Subcutaneous abdominal adipose tissue (tissue), 5 donors: Measurements from ENCODE around the gene CS.

Experiments
- H3K27ac ChIP-seq: one replicate; pipeline ENCODE4 v1.7.0; 2013; ENCODE audit warnings: low read depth, mild to moderate bottlenecking, inconsistent platforms, low read length, moderate library complexity
- H3K27me3 ChIP-seq, 5 donors: one replicate each; pipeline ENCODE4 v1.7.0; 2013; ENCODE audit warnings: low read length in 5 of 5, inconsistent platforms in 1 of 5; ENCODE audit not compliant: control insufficient read depth in 5 of 5, insufficient read depth in 4 of 5
- H3K36me3 ChIP-seq, 5 donors: one replicate each; pipeline ENCODE4 v1.7.0; 2013; ENCODE audit warnings: low read length in 5 of 5; ENCODE audit not compliant: control insufficient read depth in 5 of 5, insufficient read depth in 5 of 5
- H3K4me1 ChIP-seq, 5 donors: one replicate each; pipeline ENCODE4 v1.7.0; 2013; ENCODE audit warnings: low read length in 5 of 5, mild to moderate bottlenecking in 3 of 5, moderate library complexity in 1 of 5; ENCODE audit not compliant: control insufficient read depth in 5 of 5, insufficient read depth in 5 of 5
- H3K4me3 ChIP-seq, 5 donors: one replicate each; pipeline ENCODE4 v1.7.0; 2013; ENCODE audit warnings: low read length in 5 of 5, low read depth in 1 of 5
- H3K9ac ChIP-seq, 5 donors: one replicate each; pipeline ENCODE4 v1.7.0; 2013; ENCODE audit warnings: low read length in 5 of 5, mild to moderate bottlenecking in 4 of 5, moderate library complexity in 3 of 5
- H3K9me3 ChIP-seq, 5 donors: one replicate each; pipeline ENCODE4 v1.7.0; 2013; ENCODE audit warnings: low read length in 5 of 5; ENCODE audit not compliant: control insufficient read depth in 5 of 5
- donor health status: healthy.
- donor health status: healthy.
- donor health status: healthy.
- donor health status: healthy.
- donor health status: healthy.

CS gene

GRCh38 chr12:56241424-56242303 is 58.5 kb downstream of the CS start:
- H3K9ac ChIP-seq: peak overlapping the region in 1 of 5 donors; percentile 25
- no peaks in the 10 kb centered on the region for H3K27me3 ChIP-seq
- H3K27ac ChIP-seq: no peak overlapping the region
- H3K9me3 ChIP-seq: no peaks in the 10 kb centered on the region
- no peak overlapping the region for H3K4me3 ChIP-seq
- peaks cover 0 to 96% (median 85%) of the 10 kb centered on the region in 5 donors for H3K36me3 ChIP-seq
- peaks cover 0 to 7% (median 7%) of the 10 kb centered on the region in 5 donors for H3K4me1 ChIP-seq

DNA sequence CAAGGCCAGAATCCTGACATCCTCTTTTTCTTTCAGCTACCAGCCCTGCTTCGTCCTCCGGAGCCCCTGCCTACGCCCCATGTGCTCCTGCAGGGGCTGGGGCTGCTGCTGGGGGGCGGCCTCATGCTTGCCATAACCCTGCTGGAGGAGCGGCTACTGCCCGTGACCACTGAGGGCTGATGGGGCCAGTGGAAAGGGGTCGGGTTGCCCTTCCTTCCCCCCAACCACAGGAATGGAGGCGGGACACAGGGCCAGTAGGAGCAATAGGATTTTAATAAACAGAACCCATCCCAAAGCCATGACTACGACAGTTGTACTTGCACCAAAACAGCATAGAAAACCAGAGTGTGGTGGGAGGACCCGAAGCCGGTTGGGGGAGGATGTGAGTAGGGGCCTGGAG is 62.6 kb downstream of the CS start:
- Histone ChIP-seq H3K9ac (no peak overlapping the region), H3K27ac (no peak overlapping the region), H3K36me3 (peaks cover 0 to 63% (median 57%) of the 10 kb centered on the region in 5 donors), H3K9me3 (no peaks in the 10 kb centered on the region), H3K27me3 (no peaks in the 10 kb centered on the region), H3K4me3 (no peak overlapping the region), H3K4me1 (no peaks in the 10 kb centered on the region)

DNA sequence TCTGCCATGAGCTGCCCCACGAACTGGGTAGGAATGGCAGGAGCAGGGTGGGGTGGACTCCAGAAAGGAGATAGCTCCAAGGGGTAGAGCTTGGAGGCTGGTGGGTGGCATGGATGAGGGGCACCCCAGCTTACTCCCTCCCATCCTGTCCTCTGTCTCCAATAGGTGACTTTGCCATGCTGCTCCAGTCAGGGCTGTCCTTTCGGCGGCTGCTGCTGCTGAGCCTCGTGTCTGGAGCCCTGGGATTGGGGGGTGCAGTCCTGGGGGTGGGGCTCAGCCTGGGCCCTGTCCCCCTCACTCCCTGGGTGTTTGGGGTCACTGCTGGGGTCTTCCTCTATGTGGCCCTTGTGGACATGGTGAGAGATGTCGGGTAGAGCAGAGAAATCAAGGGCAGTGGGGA is 63.1 kb downstream of the CS start:
- no peaks in the 10 kb centered on the region for H3K27me3 ChIP-seq
- H3K4me3 ChIP-seq: no peak overlapping the region
- no peak overlapping the region for H3K27ac ChIP-seq
- no peak overlapping the region for H3K9ac ChIP-seq
- H3K9me3 ChIP-seq: no peaks in the 10 kb centered on the region
- H3K36me3 ChIP-seq: peaks cover 0 to 57% (median 51%) of the 10 kb centered on the region in 5 donors
- no peaks in the 10 kb centered on the region for H3K4me1 ChIP-seq

DNA sequence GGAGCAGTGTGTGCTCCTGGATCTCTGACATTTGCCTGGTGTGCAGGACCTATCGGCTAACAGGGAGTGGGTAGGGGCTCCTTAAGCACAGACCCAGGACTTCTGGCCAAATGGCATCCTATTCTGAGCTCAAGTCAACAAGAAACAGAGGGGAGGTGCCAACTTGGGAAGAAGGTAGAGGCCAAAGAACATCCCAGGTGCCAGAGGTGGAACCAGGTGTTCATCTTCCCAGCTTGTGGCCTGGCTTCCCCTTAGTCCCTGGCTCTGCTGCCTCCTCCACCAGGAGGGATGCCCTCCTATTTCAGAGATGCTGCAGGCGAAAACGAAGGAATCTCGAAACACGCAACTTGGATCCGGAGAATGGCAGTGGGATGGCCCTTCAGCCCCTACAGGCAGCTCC is 64.0 kb downstream of the CS start:
- Histone ChIP-seq H3K9ac (no peak overlapping the region), H3K36me3 (peaks cover 0 to 48% (median 42%) of the 10 kb centered on the region in 5 donors), H3K27ac (no peak overlapping the region), H3K27me3 (no peaks in the 10 kb centered on the region), H3K9me3 (no peaks in the 10 kb centered on the region), H3K4me1 (no peaks in the 10 kb centered on the region), H3K4me3 (no peak overlapping the region)

- H3K9me3 ChIP-seq: no peaks in the 10 kb centered on the region
- H3K9ac ChIP-seq: no peak overlapping the region
- H3K27ac ChIP-seq: no peak overlapping the region
- no peak overlapping the region for H3K4me3 ChIP-seq
- peaks cover 0 to 38% (median 32%) of the 10 kb centered on the region in 5 donors for H3K36me3 ChIP-seq
- H3K4me1 ChIP-seq: no peaks in the 10 kb centered on the region
- no peaks in the 10 kb centered on the region for H3K27me3 ChIP-seq
These were observed 65.2 kb downstream of the CS start for GRCh38 chr12:56234746-56235436.

DNA sequence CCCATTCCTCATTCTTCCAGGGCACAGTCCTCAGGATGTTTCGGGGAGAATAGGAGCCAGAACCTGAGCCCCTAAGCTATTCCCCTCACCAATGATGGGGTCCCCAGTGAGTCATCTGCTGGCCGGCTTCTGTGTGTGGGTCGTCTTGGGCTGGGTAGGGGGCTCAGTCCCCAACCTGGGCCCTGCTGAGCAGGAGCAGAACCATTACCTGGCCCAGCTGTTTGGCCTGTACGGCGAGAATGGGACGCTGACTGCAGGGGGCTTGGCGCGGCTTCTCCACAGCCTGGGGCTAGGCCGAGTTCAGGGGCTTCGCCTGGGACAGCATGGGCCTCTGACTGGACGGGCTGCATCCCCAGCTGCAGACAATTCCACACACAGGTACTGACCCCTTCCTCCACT is 68.9 kb downstream of the CS start:
- Histone ChIP-seq H3K9ac (peak overlapping the region in 1 of 5 donors; percentile 25), H3K4me3 (no peak overlapping the region), H3K27ac (no peak overlapping the region), H3K9me3 (no peaks in the 10 kb centered on the region), H3K27me3 (no peaks in the 10 kb centered on the region), H3K4me1 (no peaks in the 10 kb centered on the region), H3K36me3 (peaks cover 0 to 15% (median 8%) of the 10 kb centered on the region in 5 donors)

GRCh38 chr12:56230432-56231183 is 69.5 kb downstream of the CS start:
- no peak overlapping the region for H3K4me3 ChIP-seq
- no peaks in the 10 kb centered on the region for H3K27me3 ChIP-seq
- H3K27ac ChIP-seq: no peak overlapping the region
- peak overlapping the region in 1 of 5 donors; percentile 25 for H3K9ac ChIP-seq
- H3K36me3 ChIP-seq: peaks cover 0 to 14% (median 6%) of the 10 kb centered on the region in 5 donors
- no peaks in the 10 kb centered on the region for H3K9me3 ChIP-seq
- no peaks in the 10 kb centered on the region for H3K4me1 ChIP-seq

DNA sequence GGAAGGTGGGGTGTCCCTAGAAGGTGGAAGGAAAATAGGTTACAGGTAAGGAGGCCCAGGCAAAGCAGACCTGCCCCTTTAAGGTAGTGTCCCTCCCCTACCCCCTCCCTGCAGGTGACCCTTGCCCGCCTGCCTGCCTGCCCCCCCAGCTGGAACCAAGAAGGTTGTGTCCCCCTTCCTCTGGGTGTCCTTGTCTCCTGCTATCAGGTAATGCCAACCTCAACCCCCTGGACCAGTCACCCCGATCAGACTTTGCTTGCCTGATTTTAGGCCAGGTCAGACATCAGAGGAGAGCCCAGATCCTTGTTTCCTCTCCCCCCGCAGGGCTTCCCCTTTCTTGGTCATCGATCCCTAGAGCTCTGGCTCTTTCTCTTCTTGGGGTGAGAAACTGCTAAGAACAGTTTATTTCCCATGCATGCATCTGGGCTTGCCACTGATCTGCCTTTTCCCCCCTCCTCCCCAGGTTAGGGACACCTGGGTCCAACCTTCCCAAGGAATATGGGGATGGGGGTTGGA is 70.2 kb downstream of the CS start, which contains the start of gene SLC39A5:
Gene SLC39A5, plus strand, starts transcription at position 136 of the 516 bp plus-strand sequence. CDS start 1,224 bp downstream, outside the sequence.
- Histone ChIP-seq H3K36me3 (peaks cover 0 to 14% (median 6%) of the 10 kb centered on the region in 5 donors), H3K9me3 (no peaks in the 10 kb centered on the region), H3K9ac (peak within 1 kb of the TSS in 1 of 5 donors; percentile 25), H3K27ac (no peak within 1 kb of the TSS), H3K4me3 (no peak within 1 kb of the TSS), H3K27me3 (no peaks in the 10 kb centered on the region), H3K4me1 (peaks cover 0 to 3% (median 2%) of the 10 kb centered on the region in 5 donors)

DNA sequence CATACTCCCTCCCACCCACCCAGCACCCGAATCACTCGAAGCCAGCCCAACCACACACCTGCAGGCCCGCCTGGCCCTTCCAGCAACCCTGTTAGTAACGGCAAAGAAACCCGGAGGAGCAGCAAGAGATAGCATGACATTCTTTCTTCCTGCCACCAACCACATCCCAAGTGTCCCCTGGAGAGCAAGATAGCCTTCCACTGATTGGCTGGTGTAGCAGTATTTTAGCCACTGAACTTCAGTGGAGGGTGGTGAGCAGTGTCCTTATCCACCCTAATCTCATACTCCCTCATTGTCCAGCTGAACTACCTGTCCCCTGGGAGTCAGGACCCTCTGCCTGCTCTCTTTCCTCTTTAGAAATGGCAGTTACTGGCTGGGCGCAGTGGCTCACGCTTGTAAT is 71.0 kb downstream of the CS start:
- H3K4me1 ChIP-seq: peaks cover 2 to 10% (median 9%) of the 10 kb centered on the region in 5 donors
- no peaks in the 10 kb centered on the region for H3K9me3 ChIP-seq
- H3K27ac ChIP-seq: no peak overlapping the region
- no peak overlapping the region for H3K4me3 ChIP-seq
- H3K27me3 ChIP-seq: no peaks in the 10 kb centered on the region
- no peak overlapping the region for H3K9ac ChIP-seq
- H3K36me3 ChIP-seq: peaks cover 0 to 14% (median 6%) of the 10 kb centered on the region in 5 donors
